ENCODE data around the gene TBL1X. TPM values are rescaled to one million over a fixed set of nuclear protein-coding genes. Genes with fewer than 3 reads are reported as not detected.

Gene TBL1X
- total and polyA plus RNA-seq, 2 of the 8 experiments (the other 6 are each of a cell fraction or from before 2014, with no cell fraction given): 13.3 to 25.6 TPM

GRCh38 chrX:9683350-9683749, 218.5 kb downstream of the TBL1X start:
- H2BK20ac ChIP-seq (ENCODE audit: low read length): no peak overlapping the region
- H3K27me3 ChIP-seq (replicated peaks in 1 of 4; ENCODE audit: control insufficient read depth in 3 of 4, extremely low read depth in 1 of 4, insufficient read depth in 3 of 4, low read length in 3 of 4): no peaks in the 10 kb centered on the region
- CTCF ChIA-PET (ENCODE audit: partially characterized antibody): interaction anchor here (0.6 to 1.0 kb wide), 2 partner anchors 13 to 933 kb away, joined by 3 read pairs; no protein-coding TSS in a partner anchor
- H3K9me3 ChIP-seq (ENCODE audit: insufficient read depth in 2 of 2, low read depth in 1 of 2, low read length in 1 of 2): no peaks in the 10 kb centered on the region
- no peak overlapping the region for H2BK15ac ChIP-seq (ENCODE audit: low read length)
- H4K5ac ChIP-seq (ENCODE audit: insufficient read length, low read depth, low read length): no peak overlapping the region
- H3K18ac ChIP-seq (ENCODE audit: extremely low read depth, low read length): no peak overlapping the region
- WGBS, 2 experiments (ENCODE audit: extremely low coverage in 1 of 2, insufficient coverage in 1 of 2, insufficient read length in 1 of 2, insufficient replicate concordance in 2 of 2, low coverage in 1 of 2, low lambda C conversion rate in 2 of 2, missing lambda C conversion rate in 1 of 2): 96% methylated on average over 9 of the region's 9 CpGs; no CpG with 5 or more reads in 1 of the 2 experiments
- no peak overlapping the region for H2BK120ac ChIP-seq (replicated peaks; ENCODE audit: low read depth, low read length)
- no peak overlapping the region for H3K9ac ChIP-seq (replicated peaks in 1 of 4; ENCODE audit: extremely low read depth in 1 of 4, low read depth in 3 of 4, low read length in 3 of 4)
- H2BK5ac ChIP-seq (ENCODE audit: low read depth, low read length): no peak overlapping the region
- no peak overlapping the region for H2BK12ac ChIP-seq (ENCODE audit: low read depth, low read length)
- H3K4ac ChIP-seq (replicated peaks; ENCODE audit: insufficient read length, low read depth, low read length): no peak overlapping the region
- no peak overlapping the region for H2AFZ ChIP-seq (ENCODE audit: low read length)
- no peaks in the 10 kb centered on the region for H3K79me1 ChIP-seq (ENCODE audit: low read depth, low read length)
- H3K23ac ChIP-seq (ENCODE audit: insufficient read length): no peak overlapping the region
- H3K27ac ChIP-seq (ENCODE audit: low read depth, low read length): no peak overlapping the region
- H3K36me3 ChIP-seq (ENCODE audit: control insufficient read depth in 2 of 4, insufficient read depth in 4 of 4, low read length in 3 of 4): peaks cover 0 to 3% (median 0%) of the 10 kb centered on the region in 4 experiments; a peak in 1 of 8 replicates
- H3K23me2 ChIP-seq (ENCODE audit: low read depth, low read length): no peaks in the 10 kb centered on the region
- H4K91ac ChIP-seq (replicated peaks; ENCODE audit: insufficient read length, low read length): no peak overlapping the region
- no peak overlapping the region for H3K4me2 ChIP-seq (ENCODE audit: insufficient read depth in 1 of 2, low read depth in 2 of 2, low read length in 2 of 2)
- no peaks in the 10 kb centered on the region for H4K20me1 ChIP-seq (replicated peaks in 1 of 2; ENCODE audit: control insufficient read depth in 1 of 2, insufficient read depth in 2 of 2, low read length in 2 of 2)
- H3K79me2 ChIP-seq (ENCODE audit: control insufficient read depth in 1 of 2, insufficient read depth in 2 of 2, low read length in 2 of 2): no peaks in the 10 kb centered on the region
- no peak overlapping the region for H3K56ac ChIP-seq (replicated peaks; ENCODE audit: insufficient read length, low read depth, low read length)
- FAIRE-seq (no peak), DNase-seq (ENCODE audit: low read depth in 1 of 2, low spot score in 2 of 2) (no peak)
- no peak overlapping the region for H3K4me3 ChIP-seq (ENCODE audit: extremely low read depth in 1 of 4, insufficient read depth in 2 of 4, low read depth in 3 of 4, low read length in 4 of 4)
- H2AK5ac ChIP-seq (ENCODE audit: low read depth, low read length): no peak overlapping the region
- peaks cover 0 to 3% (median under 1%) of the 10 kb centered on the region in 4 experiments; a peak in 1 of 7 replicates for H3K4me1 ChIP-seq (replicated peaks in 1 of 4; ENCODE audit: control insufficient read depth in 3 of 4, insufficient read depth in 4 of 4, low read length in 3 of 4)
- H4K8ac ChIP-seq (ENCODE audit: extremely low read depth, insufficient read depth, low read length): no peak overlapping the region
- POLR2A ChIA-PET (ENCODE audit: partially characterized antibody): no interaction called here
- no peak overlapping the region for H3K14ac ChIP-seq (ENCODE audit: insufficient read length)
- TF ChIP-seq MAFK (IDR thresholded peaks at IDR 0.05; ENCODE audit: low read depth, low read length) (no peak), EP300 (IDR thresholded peaks at IDR 0.05; ENCODE audit: borderline replicate concordance in 1 of 2, low read depth in 2 of 2, low read length in 2 of 2) (no peak), SP2 (IDR thresholded peaks at IDR 0.05; ENCODE audit: low read length) (no peak), TBP (IDR thresholded peaks at IDR 0.05; ENCODE audit: low read depth, low read length) (no peak), KDM1A (IDR thresholded peaks at IDR 0.05; ENCODE audit: borderline replicate concordance, low read length) (no peak), GABPA (IDR thresholded peaks at IDR 0.05; ENCODE audit: borderline replicate concordance, insufficient read depth, low read length) (no peak), FOSL1 (IDR thresholded peaks at IDR 0.05; ENCODE audit: insufficient read depth, low read depth, low read length) (no peak), EZH2 (IDR thresholded peaks at IDR 0.05; ENCODE audit: low read depth, low read length, severe bottlenecking) (no peak), SUZ12 (IDR thresholded peaks at IDR 0.05; ENCODE audit: low read length) (no peak), POU5F1 (IDR thresholded peaks at IDR 0.05; ENCODE audit: low read depth, low read length) (no peak), CHD2 (IDR thresholded peaks at IDR 0.05; ENCODE audit: low read length) (no peak), MAX (IDR thresholded peaks at IDR 0.05) (no peak), SIRT6 (IDR thresholded peaks at IDR 0.05; ENCODE audit: low read length) (no peak), CTBP2 (IDR thresholded peaks at IDR 0.05; ENCODE audit: borderline replicate concordance, insufficient read depth, insufficient read length, low read length) (no peak)

Measured in H1 (cell line).